Measurements from ENCODE around the gene SLC25A24.
"Not testable (repeated sequence)": the region's sequence is repeated elsewhere in the genome, so short reads cannot be mapped to it uniquely, and the experiment has no call there.

DNA sequence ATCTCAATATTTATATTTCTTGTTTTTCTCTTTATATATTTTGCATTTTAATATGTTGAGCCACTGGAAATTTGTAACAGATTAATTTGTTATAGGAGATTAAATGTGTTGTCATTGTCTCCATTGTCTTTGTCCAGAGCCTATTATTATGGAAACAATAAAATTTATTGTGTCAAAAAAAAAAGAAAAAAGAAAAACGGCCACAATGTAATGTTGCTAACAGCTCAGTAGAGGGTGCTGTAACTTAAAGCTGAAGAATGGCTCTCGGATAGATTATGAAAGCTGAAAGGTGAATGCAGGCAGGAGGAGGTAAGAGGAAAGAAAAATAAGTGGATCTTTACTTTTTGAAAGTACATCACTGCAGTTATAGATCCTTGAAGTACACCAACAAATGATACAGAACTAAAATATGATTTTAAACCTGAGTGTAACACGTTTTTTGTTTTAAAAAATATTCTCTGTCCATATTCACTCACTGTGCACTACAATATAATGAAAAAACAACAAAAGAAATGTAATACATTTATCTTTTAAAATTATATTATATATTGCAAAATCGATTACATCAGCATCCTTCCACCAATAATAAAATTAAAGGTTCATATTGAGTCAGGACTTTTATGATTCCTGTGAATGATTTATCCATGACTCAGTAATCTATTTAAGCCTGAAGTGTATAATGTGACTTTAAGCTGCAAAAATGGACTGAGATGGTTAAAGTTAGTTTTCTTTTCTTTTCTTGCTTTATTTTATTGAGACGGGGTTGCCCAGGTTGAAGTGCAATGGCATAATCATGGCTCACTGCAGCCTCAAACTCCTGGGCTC lies 14.7 kb upstream of the SLC25A24 start:
- TF ChIP-seq, protein P1, sequence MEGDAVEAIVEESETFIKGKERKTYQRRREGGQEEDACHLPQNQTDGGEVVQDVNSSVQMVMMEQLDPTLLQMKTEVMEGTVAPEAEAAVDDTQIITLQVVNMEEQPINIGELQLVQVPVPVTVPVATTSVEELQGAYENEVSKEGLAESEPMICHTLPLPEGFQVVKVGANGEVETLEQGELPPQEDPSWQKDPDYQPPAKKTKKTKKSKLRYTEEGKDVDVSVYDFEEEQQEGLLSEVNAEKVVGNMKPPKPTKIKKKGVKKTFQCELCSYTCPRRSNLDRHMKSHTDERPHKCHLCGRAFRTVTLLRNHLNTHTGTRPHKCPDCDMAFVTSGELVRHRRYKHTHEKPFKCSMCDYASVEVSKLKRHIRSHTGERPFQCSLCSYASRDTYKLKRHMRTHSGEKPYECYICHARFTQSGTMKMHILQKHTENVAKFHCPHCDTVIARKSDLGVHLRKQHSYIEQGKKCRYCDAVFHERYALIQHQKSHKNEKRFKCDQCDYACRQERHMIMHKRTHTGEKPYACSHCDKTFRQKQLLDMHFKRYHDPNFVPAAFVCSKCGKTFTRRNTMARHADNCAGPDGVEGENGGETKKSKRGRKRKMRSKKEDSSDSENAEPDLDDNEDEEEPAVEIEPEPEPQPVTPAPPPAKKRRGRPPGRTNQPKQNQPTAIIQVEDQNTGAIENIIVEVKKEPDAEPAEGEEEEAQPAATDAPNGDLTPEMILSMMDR (IDR thresholded peaks at IDR 0.05): peak in 5 of 7 experiments; percentile 37 to 78 (median 49)
- TF ChIP-seq POLR2A (IDR thresholded peaks at IDR 0.05): not testable (repeated sequence)
